ENCODE data around the gene E2F3. TPM values are rescaled to one million over a fixed set of nuclear protein-coding genes. Genes with fewer than 3 reads are reported as not detected.
A peak's percentile ranks its signal among the peaks of the same experiment; 100 is the strongest.
"Not testable (repeated sequence)": the region's sequence is repeated elsewhere in the genome, so short reads cannot be mapped to it uniquely, and the experiment has no call there.

E2F3 gene
- polyA plus RNA-seq, 10 donors: 6.9 to 11.6 (median 9.2) TPM

DNA sequence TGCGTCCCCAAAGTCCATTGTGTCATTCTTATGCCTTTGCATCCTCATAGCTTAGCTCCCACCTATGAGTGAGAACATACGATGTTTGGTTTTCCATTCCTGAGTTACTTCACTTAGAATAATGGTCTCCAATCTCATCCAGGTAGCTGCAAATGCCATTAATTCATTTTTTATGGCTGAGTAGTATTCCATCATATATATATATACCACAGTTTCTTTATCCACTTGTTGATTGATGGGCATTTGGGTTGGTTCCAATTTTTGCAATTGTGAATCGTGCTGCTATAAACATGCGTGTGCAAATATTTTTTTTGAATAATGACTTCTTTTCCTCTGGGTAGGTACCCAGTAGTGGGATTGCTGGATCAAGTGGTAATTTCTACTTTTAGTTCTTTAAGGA lies 63.9 kb downstream of the E2F3 start:
- not testable (repeated sequence) for DNase-seq

DNA sequence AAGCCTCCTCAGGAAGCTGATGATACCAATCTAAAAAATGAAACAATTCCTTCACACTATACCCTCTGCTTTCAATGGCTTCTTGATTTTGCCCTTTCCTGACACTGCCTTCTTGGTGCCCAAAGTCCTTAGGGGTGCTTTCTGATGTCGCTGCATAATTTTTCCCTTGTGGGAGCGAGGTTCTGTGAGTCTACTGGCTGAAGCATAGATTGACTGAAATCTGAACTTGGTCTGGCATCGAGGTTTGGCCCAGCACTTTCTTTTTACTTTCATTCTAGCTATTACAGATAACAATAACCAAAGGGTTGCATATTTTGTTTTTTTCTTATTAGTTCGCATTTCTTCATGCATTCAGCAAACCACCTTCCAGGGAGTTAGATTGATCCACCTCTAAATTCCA lies 65.8 kb downstream of the E2F3 start:
- DNase-seq: no peak

DNA sequence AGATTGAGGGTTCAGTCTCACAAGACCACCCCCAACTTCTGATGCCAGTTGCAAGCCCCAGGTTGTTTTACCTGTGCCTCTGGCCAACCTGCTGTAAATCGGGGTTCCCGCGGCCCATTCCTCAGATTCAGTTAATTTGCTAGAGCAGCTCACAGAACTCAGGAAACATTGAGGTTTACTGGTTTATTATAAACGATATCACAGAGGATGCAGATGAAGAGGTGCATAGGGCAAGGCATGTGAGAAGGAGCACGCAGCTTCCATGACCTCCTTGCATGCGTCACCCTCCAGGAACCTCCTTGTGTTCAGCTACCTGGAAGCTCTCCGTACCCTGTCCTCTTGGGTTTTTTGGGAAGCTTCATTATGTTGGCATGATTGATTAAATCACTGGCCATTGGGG lies 66.5 kb downstream of the E2F3 start:
- no peak for DNase-seq

- no peak for DNase-seq
Observed at GRCh38 chr6:20472748-20473147, 71.1 kb downstream of the E2F3 start.

DNA sequence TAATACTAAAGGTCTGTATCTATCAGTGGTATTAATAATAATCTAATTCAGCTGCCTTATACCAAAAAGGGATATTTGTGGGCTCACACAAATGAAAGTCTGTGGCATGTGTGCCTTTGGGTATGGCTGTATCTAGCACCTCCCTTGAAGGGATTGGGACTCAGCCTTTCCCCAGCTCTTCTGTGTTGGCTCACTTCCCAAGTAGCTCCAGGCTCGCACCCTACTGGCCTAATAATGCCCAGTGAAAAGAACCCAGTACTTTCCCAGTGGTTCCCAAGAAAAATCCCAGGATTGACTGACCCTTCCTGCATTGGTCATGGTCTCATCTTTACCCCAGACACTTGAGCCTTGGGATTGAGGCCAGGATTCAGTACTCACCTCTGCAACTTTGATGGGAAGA lies 71.8 kb downstream of the E2F3 start:
- no peak for DNase-seq

GRCh38 chr6:20474874-20475542 lies 73.3 kb downstream of the E2F3 start:
- no peak for DNase-seq

DNA sequence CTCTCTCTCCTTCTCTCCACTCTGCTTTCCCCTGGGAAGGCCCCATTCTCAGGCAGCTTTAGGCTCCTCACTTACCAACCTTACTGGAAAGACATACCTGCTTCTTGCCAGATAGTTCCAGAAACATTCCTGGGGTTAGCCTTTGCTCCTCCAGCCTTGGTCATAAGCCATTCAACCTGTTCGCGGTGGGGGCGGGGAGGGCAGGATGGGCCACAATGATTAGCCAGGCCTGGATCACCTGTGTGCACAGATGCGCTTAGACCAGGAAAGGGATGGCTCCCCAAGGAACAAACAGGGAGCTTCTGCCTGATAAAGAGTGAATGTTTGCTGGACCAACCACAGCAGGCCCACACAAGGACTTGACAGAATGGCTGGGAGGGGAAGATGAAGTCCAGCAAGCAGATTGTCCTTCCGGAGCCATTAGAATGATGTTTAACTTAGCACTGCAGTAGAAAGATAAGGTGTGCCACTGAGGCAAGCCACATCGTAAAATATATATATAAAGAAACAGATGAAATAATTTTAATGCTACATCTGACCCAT lies 74.9 kb downstream of the E2F3 start:
- DNase-seq: no peak

- no peak for DNase-seq
Observed at GRCh38 chr6:20477485-20477884, 75.8 kb downstream of the E2F3 start.

DNA sequence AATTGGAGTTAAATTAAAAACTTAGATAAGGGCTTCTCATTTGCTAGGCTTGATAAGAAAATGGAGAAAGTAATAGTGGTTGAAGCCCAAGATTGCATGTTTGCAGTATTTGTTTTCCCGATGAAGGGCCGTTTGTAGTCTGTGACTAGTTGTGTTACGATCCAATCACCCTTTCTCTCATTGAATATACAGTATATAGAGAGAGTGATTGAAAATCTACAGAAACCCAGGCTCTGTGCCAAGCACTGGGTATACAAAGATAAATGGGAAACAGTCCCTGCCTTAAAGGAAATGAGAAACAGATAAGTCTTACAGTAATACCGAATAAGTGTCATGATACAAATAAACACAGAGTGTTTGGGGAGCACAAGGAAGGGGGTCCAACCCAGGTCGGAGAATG lies 77.4 kb downstream of the E2F3 start:
- no peak for DNase-seq

- DNase-seq: no peak
Observed at GRCh38 chr6:20479526-20479925, 77.8 kb downstream of the E2F3 start.

DNA sequence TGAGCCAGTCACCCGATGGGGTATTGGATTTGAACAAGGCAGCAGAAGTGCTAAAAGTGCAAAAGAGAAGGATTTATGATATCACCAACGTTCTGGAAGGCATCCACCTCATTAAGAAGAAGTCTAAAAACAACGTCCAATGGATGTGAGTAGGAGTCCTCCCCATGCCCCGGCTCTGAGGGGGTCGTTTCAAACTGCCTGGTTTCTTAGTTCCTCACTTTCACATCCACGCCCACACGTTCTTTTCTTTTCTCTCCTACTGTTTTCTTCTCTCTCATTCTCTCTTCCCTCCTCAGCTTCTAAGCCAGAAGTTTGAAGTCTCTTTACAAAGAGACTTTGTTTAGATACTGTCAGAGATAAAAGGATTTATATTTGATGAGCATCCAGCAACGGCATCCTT lies 79.6 kb downstream of the E2F3 start:
- no peak for DNase-seq

DNA sequence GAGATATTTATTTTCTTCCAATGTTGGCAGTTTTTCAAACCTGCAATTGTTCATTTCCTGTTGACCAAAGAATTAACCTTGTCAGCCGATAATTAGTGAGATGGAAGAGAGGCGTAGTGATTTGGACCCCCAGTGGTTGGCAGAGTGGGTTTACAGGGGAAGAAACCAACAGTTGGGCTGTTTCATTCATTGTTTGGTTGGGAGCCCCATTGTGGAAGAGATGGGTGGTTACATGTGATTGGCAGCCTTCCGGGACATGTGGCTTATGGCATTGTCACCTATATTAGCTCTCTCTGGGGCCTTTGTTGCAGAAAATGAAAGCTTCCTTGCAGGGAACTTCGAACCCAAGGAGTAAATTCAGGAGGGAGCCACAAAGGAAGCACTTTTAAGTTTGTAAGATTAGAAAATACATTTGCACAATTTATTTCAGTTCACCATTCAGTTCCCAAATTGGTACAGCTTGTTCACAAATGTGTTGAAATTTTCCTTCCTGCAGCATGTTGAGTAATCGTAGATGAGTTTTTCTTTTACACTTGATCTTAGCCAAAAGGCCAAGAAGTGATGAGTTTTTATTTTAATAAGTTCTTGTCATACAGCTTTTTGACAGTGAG lies 82.3 kb downstream of the E2F3 start:
- no peak for DNase-seq

- DNase-seq: no peak
Observed at GRCh38 chr6:20486641-20487040, 85.0 kb downstream of the E2F3 start.

GRCh38 chr6:20487669-20488375 lies 86.1 kb downstream of the E2F3 start:
- DNase-seq: no peak

DNA sequence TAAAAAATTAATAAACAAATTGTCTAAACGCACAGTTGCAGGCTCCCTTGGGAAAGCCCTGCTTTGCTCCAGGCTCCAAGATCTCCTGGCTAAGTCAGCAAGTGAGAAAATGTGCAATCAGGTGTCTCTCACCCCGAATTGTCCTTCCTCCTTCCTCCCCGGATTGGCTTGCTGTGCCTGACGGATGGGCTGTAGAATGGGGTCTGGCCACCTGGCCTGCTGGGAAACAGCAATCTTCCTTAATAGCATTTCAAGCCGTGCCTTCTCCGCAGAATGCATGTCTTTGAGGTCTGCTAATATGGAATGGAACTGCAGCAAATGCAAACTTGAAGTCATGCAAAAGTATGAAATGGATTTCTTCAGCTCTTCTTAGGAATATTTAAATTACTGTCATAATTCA lies 88.9 kb downstream of the E2F3 start:
- DNase-seq: no peak

GRCh38 chr6:20492099-20492498 lies 90.4 kb downstream of the E2F3 start:
- no peak for DNase-seq

- DNase-seq: peak; percentile 7 to 31 (median 19)
Observed at GRCh38 chr6:20497216-20498040, 95.7 kb downstream of the E2F3 start.

DNA sequence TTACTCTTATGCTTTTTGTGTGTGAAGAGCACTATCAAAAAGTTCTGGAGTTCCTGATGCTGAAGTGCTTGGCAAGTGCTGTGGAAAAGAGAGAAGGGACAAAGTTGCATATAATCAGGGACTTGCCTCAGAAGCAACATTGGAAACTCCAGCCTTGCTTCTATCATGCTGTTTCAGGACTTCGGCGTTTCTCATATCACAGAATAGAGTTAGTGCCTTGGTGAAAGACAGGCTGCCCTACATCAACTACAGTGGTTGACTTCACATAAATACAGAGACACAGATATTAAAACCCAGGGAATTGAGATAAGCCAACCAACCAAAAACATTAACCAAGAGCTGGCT lies 96.3 kb downstream of the E2F3 start:
- no peak for DNase-seq

DNA sequence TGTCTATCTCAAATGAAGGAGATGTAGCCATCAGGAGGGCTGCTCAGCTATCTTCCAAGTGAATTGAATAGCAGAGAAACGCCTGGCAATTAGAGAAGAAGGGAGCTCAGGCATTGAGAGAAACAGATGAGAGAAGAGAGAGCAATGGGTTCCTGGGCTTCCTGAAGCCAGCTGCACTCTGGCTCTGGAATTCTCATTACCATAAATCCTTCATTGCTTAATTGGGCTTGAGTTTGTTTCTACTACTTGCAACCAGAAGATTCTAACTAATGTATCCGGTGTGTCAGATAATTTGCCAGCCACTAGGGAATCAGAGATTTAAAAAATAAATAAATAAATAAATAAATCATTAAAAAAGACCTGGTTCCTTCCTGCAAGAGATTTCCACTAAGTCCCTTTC lies 107.5 kb downstream of the E2F3 start:
- DNase-seq: no peak

DNA sequence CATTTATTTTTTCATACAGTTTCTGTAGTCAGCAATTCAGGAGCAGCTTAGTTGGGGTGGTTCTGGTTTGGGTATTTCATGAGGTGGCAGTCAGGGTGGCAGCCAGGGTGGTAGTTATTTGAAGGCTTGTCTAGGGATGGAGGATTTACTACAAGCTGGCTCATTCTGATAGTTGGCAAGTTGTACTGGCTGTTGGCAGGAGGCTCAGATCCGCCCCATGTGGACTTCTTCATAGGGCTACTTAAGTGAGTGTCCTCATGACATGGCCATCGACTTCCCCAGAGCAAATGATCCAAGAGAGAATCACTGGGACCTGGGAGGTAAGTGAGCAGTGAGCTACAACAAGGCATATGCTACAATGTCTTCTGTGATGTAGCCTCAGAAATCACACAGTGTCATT lies 110.2 kb downstream of the E2F3 start:
- DNase-seq: no peak

- not testable (repeated sequence) for DNase-seq
Observed at GRCh38 chr6:20525208-20525607, 123.5 kb downstream of the E2F3 start.

DNA sequence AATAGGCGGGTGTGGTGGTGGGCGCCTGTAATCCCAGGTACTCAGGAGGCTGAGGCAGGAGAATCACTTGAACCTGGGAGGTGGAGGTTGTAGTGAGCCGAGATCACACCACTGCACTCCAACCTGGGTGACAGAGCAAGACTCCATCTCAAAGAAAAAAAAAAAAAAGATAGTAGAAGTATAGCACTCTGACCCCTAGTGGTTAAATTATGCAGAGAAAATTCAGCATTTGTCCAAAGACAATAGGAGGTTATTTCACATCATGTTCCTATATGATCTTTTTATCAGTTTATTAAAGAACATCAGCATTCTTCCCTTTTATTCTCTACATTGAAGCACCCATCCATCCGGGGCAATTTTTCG lies 127.4 kb downstream of the E2F3 start:
- peak in 2 of 3 donors; percentile 27 to 56 for DNase-seq

Measured in muscle of back (tissue), 11 donors.